Mucosa of descending colon (tissue), 3 donors: Measurements from ENCODE around the gene ABI1. TPM values are rescaled to one million over a fixed set of nuclear protein-coding genes. Genes with fewer than 3 reads are reported as not detected.
A peak's percentile ranks its signal among the peaks of the same experiment; 100 is the strongest.

Source experiments
- ATAC-seq: fragments of 200-7000 bp; cut with Tn5 transposase; one replicate; pipeline ENCODE4 v1.9.1; 2020; ENCODE audit warnings: mild to moderate bottlenecking, moderate library complexity
- DNase-seq, 3 donors: peaks; one replicate each; pipeline ENCODE4 v3.0.0-alpha.2; 2020
- H3K36me3 ChIP-seq: fragments of 200-600 bp; one replicate; pipeline ENCODE4 v1.8.0; 2021; ENCODE audit warnings: low read depth, mild to moderate bottlenecking
- H3K4me1 ChIP-seq: fragments of 200-600 bp; one replicate; pipeline ENCODE4 v1.8.0; 2021; ENCODE audit warnings: low read depth, mild to moderate bottlenecking
- H3K4me3 ChIP-seq: fragments of 200-600 bp; one replicate; pipeline ENCODE4 v1.8.0; 2021; ENCODE audit warnings: mild to moderate bottlenecking
- H3K9me3 ChIP-seq: fragments of 200-600 bp; one replicate; pipeline ENCODE4 v1.8.0; 2021; ENCODE audit warnings: mild to moderate bottlenecking
- CTCF ChIP-seq: fragments of 200-600 bp; IDR thresholded peaks from one replicate; pipeline ENCODE4 v1.8.0; 2022; ENCODE audit warnings: antibody characterized with exemption, mild to moderate bottlenecking
- intact Hi-C, 2 donors: fragments of 100-400 bp; cut with DNase I in 1 of 2; cut with micrococcal nuclease in 1 of 2; formaldehyde crosslinking; loops; one replicate each; pipeline versions ENCODE4 v1.11.0 to v1.11.1; 2022; cut with DNase I, micrococcal nuclease
- total RNA-seq, 3 donors: library from RNA; stranded (reverse); fragmentation: NEBNext Ultra II Directional in 2 of 3; extraction: Animal tissue kit (Norgen Biotek cat#: 25700) in 2 of 3; gene quantifications; one replicate each; pipeline versions ENCODE4 v1.2.1 to v1.2.4, GENCODE V29; 2021 to 2023
- donor health status: DM: no; HTN: no; CAD: no; lungs with moderate emphysema.
- donor health status: DM: no; HTN: no; CAD: no.
- donor health status: DM: no; HTN: yes; CAD: no.

ABI1 gene
- total RNA-seq, 3 donors from 2014 or later: 54.0 to 63.5 (median 62.4) TPM

- H3K9me3 ChIP-seq: no peaks in the 10 kb centered on the region
- H3K4me1 ChIP-seq: no peaks in the 10 kb centered on the region
- ATAC-seq: peak; percentile 37
- TF ChIP-seq CTCF: no peak
- H3K36me3 ChIP-seq: peaks cover 5% of the 10 kb centered on the region
- H3K4me3 ChIP-seq: no peak overlapping the region
- DNase-seq: no peak
- intact Hi-C loops: no loop called here
These were observed 123.0 kb downstream of the ABI1 start for GRCh38 chr10:26737730-26738129.

- Histone ChIP-seq H3K4me3 (no peak overlapping the region), H3K4me1 (no peaks in the 10 kb centered on the region), H3K36me3 (no peaks in the 10 kb centered on the region), H3K9me3 (no peaks in the 10 kb centered on the region)
- TF ChIP-seq CTCF: no peak
- ATAC-seq: no peak
- intact Hi-C loops: no loop called here
- no peak for DNase-seq
These were observed 125.3 kb downstream of the ABI1 start for GRCh38 chr10:26735435-26735834.

GRCh38 chr10:26733750-26734568 lies 126.8 kb downstream of the ABI1 start:
- intact Hi-C loops: no loop called here
- ATAC-seq: peak; percentile 75
- H3K9me3 ChIP-seq: no peaks in the 10 kb centered on the region
- TF ChIP-seq CTCF: no peak
- no peaks in the 10 kb centered on the region for H3K4me1 ChIP-seq
- no peak overlapping the region for H3K4me3 ChIP-seq
- DNase-seq: peak in 2 of 3 donors; percentile 43 to 56
- no peaks in the 10 kb centered on the region for H3K36me3 ChIP-seq

- no peak for DNase-seq
- Histone ChIP-seq H3K4me3 (no peak overlapping the region), H3K36me3 (peaks cover 3% of the 10 kb centered on the region), H3K4me1 (peaks cover 4% of the 10 kb centered on the region), H3K9me3 (no peaks in the 10 kb centered on the region)
- ATAC-seq: no peak
- intact Hi-C loops: no loop called here
- TF ChIP-seq CTCF: no peak
These were observed 130.2 kb downstream of the ABI1 start for GRCh38 chr10:26730552-26730951.

GRCh38 chr10:26729395-26729794 lies 131.4 kb downstream of the ABI1 start:
- DNase-seq (no peak), ATAC-seq (no peak)
- intact Hi-C loops: loop anchor here (5.0 kb wide), 2 partner anchors 148 to 153 kb away; no protein-coding TSS in a partner anchor

More at GRCh38 chr10:26729395-26729794, 131.4 kb downstream of the ABI1 start:
- Histone ChIP-seq H3K4me1 (peaks cover 4% of the 10 kb centered on the region), H3K9me3 (no peaks in the 10 kb centered on the region), H3K36me3 (peaks cover 3% of the 10 kb centered on the region), H3K4me3 (no peak overlapping the region)
- TF ChIP-seq CTCF: no peak
